HL-60 (cell line): ENCODE results near the gene TOR2A.

Experiments
- CTCF ChIP-seq: IDR thresholded peaks from one replicate; pipeline ENCODE4 v1.5.1; 2011; ENCODE audit warnings: low read length, control low read depth, inconsistent platforms; ENCODE audit not compliant: insufficient read depth
- REST ChIP-seq: IDR thresholded peaks from 2 replicates; pipeline ENCODE4 v1.6.1; 2012; ENCODE audit warnings: low read depth; ENCODE audit not compliant: insufficient replicate concordance

GRCh38 chr9:127781806-127782205 is 46.7 kb upstream of the TOR2A start:
- TF ChIP-seq REST (no peak), CTCF (no peak)
